GM23338 (cell line): ENCODE measurements around the gene TEX26.

Experiments used
- CREB1 ChIP-seq: fragments of 250-450 bp; sonication (Bioruptor Pico); IDR thresholded peaks from 2 replicates; pipeline ENCODE4 v1.5.0; 2020; ENCODE audit warnings: low read depth, mild to moderate bottlenecking, moderate library complexity
- ETS1 ChIP-seq: IDR thresholded peaks from 2 replicates; pipeline ENCODE4 v1.6.1; 2016; ENCODE audit warnings: antibody characterized with exemption
- EZH2 ChIP-seq: fragments of 200-600 bp; sonication (generic); IDR thresholded peaks from one replicate; pipeline ENCODE4 v1.8.0; 2017; ENCODE audit warnings: antibody characterized with exemption, mild to moderate bottlenecking, low read depth; ENCODE audit not compliant: unreplicated experiment
- EZH2phosphoT487 ChIP-seq: fragments of 200-600 bp; sonication (generic); IDR thresholded peaks from one replicate; pipeline ENCODE4 v1.8.1; 2018; ENCODE audit warnings: antibody characterized with exemption; ENCODE audit not compliant: unreplicated experiment
- JUNB ChIP-seq: IDR thresholded peaks from one replicate; pipeline ENCODE4 v1.6.1; 2016; ENCODE audit warnings: antibody characterized with exemption; ENCODE audit not compliant: unreplicated experiment
- NANOG ChIP-seq: IDR thresholded peaks from 2 replicates; pipeline ENCODE4 v1.6.1; 2016; ENCODE audit warnings: antibody characterized with exemption, borderline replicate concordance
- POLR2AphosphoS5 ChIP-seq: IDR thresholded peaks from 2 replicates; pipeline ENCODE4 v1.6.1; 2016; ENCODE audit warnings: antibody characterized with exemption, low read depth
- REST ChIP-seq: IDR thresholded peaks from one replicate; pipeline ENCODE4 v1.6.1; 2018; ENCODE audit warnings: antibody characterized with exemption; ENCODE audit not compliant: unreplicated experiment
- ZNF114 ChIP-seq: fragments of 250-450 bp; sonication (Bioruptor Pico); IDR thresholded peaks from 2 replicates; pipeline ENCODE4 v1.5.0; 2020; ENCODE audit warnings: mild to moderate bottlenecking, moderate library complexity
- ZNF462 ChIP-seq: fragments of 250-450 bp; sonication (Bioruptor Pico); IDR thresholded peaks from 2 replicates; pipeline ENCODE4 v1.5.0; 2020; ENCODE audit warnings: mild to moderate bottlenecking, moderate library complexity
- TF ChIP-seq, protein P1 (sequence below), 2 experiments: fragments of 200-600 bp in 1 of 2; sonication (generic) in 1 of 2; conservative IDR thresholded peaks; 2 replicates each; pipeline versions ENCODE4 v1.5.1 to v1.6.1; 2016 to 2017; ENCODE audit warnings: antibody characterized with exemption in 2 of 2, low read depth in 2 of 2, mild to moderate bottlenecking in 2 of 2, moderate library complexity in 1 of 2

DNA sequence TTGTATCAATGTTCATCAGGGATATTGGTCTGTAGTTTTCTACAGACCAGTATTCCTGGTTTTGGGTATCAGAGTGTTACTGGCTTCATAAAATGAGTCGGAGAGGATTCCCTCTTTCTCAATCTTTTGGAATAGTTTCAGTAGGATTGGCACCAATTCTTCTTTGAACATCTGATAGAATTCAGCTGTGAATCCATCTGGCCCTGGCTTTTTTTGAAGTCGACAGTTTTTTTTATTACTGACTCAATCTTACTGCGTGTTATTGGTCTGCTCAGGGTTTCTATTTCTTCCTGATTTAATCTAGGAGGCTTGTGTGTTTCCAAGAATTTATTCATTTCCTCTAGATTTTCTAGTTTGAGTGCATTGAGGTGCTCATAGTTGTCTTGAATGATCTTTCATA lies 11.4 kb downstream of the TEX26 start:
- TF ChIP-seq, protein P1, sequence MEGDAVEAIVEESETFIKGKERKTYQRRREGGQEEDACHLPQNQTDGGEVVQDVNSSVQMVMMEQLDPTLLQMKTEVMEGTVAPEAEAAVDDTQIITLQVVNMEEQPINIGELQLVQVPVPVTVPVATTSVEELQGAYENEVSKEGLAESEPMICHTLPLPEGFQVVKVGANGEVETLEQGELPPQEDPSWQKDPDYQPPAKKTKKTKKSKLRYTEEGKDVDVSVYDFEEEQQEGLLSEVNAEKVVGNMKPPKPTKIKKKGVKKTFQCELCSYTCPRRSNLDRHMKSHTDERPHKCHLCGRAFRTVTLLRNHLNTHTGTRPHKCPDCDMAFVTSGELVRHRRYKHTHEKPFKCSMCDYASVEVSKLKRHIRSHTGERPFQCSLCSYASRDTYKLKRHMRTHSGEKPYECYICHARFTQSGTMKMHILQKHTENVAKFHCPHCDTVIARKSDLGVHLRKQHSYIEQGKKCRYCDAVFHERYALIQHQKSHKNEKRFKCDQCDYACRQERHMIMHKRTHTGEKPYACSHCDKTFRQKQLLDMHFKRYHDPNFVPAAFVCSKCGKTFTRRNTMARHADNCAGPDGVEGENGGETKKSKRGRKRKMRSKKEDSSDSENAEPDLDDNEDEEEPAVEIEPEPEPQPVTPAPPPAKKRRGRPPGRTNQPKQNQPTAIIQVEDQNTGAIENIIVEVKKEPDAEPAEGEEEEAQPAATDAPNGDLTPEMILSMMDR (conservative IDR thresholded peaks at IDR 0.05; ENCODE audit: low read depth in 2 of 2) = no peak
- TF ChIP-seq EZH2 = no peak
- no peak for TF ChIP-seq REST
- TF ChIP-seq JUNB = no peak
- no peak for TF ChIP-seq NANOG
- TF ChIP-seq CREB1 = no peak
- no peak for TF ChIP-seq POLR2AphosphoS5
- TF ChIP-seq EZH2phosphoT487 = no peak
- TF ChIP-seq ZNF114 (CRISPR knock-in tag) = no peak
- TF ChIP-seq ETS1 = no peak
- no peak for TF ChIP-seq ZNF462 (CRISPR knock-in tag)
